Measurements from ENCODE around the gene DAB2. TPM values are rescaled to one million over a fixed set of nuclear protein-coding genes. Genes with fewer than 3 reads are reported as not detected.

The DAB2 gene
- total RNA-seq, 3 donors from 2014 or later, result 112 to 240 (median 119) TPM

DNA sequence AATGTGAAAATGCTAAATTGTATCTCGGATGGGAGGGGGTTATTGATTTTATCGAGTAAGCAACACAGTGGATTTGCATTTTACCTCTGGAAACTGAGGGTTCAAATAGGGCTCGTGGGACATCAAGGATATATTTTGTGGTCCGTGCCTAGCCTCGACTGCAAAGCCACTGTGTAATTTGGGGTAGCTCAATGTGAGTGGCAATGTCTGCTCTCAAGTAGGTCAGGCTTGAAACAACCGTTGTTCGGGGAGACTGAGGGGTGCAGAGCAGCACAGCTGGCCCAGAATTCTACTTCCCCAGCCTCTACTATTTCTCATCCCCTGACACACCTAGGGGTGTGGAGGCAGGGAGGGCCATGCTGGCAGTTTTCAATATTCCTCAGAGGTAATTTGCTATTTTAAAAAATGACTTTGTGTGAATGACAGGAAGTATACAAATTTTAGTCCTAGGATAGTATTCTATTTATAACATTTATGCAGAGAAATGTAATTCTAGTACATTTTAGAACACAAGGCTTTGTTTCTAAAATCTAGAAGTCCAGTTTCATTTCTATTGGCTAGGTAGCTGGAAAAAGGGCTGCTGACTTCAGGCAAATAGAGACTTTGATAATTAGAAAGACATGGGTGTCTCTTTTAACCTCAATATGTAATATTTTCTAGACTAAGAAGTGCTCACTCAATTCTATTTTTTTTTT, 1.4 kb upstream of the DAB2 start:
- Histone ChIP-seq H3K36me3 (no peaks in the 10 kb centered on the region), H3K9me3 (no peaks in the 10 kb centered on the region), H3K4me3 (peak overlapping the region in 2 of 3 donors; percentile 69 to 85), H3K4me1 (peaks cover 3 to 11% of the 10 kb centered on the region in 2 donors), H3K27me3 (no peaks in the 10 kb centered on the region), H3K27ac (peak overlapping the region; percentile 93 to 95)
- DNase-seq (ENCODE audit: low spot score in 2 of 2), result no peak
- intact Hi-C loops (cut with DNase I; ENCODE audit: low total_unique reads), result no loop called here
- TF ChIP-seq, protein P1, sequence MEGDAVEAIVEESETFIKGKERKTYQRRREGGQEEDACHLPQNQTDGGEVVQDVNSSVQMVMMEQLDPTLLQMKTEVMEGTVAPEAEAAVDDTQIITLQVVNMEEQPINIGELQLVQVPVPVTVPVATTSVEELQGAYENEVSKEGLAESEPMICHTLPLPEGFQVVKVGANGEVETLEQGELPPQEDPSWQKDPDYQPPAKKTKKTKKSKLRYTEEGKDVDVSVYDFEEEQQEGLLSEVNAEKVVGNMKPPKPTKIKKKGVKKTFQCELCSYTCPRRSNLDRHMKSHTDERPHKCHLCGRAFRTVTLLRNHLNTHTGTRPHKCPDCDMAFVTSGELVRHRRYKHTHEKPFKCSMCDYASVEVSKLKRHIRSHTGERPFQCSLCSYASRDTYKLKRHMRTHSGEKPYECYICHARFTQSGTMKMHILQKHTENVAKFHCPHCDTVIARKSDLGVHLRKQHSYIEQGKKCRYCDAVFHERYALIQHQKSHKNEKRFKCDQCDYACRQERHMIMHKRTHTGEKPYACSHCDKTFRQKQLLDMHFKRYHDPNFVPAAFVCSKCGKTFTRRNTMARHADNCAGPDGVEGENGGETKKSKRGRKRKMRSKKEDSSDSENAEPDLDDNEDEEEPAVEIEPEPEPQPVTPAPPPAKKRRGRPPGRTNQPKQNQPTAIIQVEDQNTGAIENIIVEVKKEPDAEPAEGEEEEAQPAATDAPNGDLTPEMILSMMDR (IDR thresholded peaks at IDR 0.05), result no peak
- TF ChIP-seq POLR2AphosphoS5 (IDR thresholded peaks at IDR 0.05), result no peak

DNA sequence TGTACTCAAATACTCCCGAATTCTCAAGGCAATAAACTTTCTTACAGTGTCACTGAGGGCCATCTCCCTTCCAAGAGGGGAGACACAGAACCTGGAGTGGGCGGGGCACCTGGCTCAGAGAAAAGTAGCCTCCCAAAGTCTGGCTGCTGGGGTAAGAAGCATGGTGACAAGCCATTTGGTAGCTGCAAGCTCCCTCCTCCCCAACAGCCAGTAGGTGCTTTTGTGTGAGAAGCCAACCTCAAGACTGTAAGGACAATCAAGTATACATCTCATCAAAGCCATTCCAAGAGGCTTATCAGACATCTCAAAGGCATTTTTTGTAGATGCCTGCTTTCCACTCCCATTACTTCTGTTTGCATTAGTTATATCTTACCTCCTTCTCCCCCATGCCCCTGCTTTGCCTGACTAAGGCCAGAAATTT, 1.4 kb downstream of the DAB2 start:
- no peak for DNase-seq (ENCODE audit: low spot score in 2 of 2)
- no peak for TF ChIP-seq POLR2AphosphoS5 (IDR thresholded peaks at IDR 0.05)
- no peak for TF ChIP-seq POLR2A (IDR thresholded peaks at IDR 0.05)
- TF ChIP-seq, protein P1 (IDR thresholded peaks at IDR 0.05), result no peak
- peak overlapping the region; percentile 69 to 85 (median 70) for H3K4me3 ChIP-seq
- H3K9me3 ChIP-seq, result no peaks in the 10 kb centered on the region
- H3K27ac ChIP-seq, result peak overlapping the region; percentile 93 to 95
- no peaks in the 10 kb centered on the region for H3K36me3 ChIP-seq
- intact Hi-C loops (cut with DNase I; ENCODE audit: low total_unique reads), result no loop called here
- peaks cover 3 to 31% of the 10 kb centered on the region in 2 donors for H3K4me1 ChIP-seq
- H3K27me3 ChIP-seq, result no peaks in the 10 kb centered on the region

DNA sequence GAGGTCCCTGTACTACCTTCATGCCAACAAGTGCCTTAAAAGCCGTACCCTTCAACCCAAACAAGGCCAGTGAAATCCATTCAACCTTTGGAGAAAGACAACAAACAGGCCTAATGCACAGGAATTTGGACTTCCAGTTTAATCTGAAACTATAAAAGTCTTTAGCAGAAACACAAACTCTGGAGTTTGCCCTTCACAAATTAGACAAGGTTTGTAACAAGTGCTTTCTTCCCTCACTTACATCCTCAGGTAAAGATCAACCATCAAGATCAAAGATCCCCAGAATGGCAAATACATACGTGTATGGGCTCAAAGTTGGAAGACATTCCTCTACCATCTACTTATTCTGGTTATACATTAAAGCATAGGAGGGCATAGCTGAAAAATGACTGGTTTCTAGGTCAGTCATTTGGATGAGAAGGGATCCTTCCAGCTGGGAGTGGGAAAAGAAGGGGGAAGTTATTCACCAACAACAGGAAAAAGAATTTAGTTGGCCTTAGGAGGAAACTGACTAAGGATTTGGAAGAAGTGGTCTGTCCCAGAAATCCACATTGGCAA, 2.0 kb downstream of the DAB2 start:
- peaks cover 3 to 36% of the 10 kb centered on the region in 2 donors for H3K4me1 ChIP-seq
- no peaks in the 10 kb centered on the region for H3K27me3 ChIP-seq
- no peak for TF ChIP-seq POLR2A (IDR thresholded peaks at IDR 0.05)
- TF ChIP-seq POLR2AphosphoS5 (IDR thresholded peaks at IDR 0.05), result no peak
- TF ChIP-seq, protein P1 (IDR thresholded peaks at IDR 0.05), result no peak
- no peaks in the 10 kb centered on the region for H3K9me3 ChIP-seq
- intact Hi-C loops (cut with DNase I; ENCODE audit: low total_unique reads), result no loop called here
- peak overlapping the region; percentile 93 to 95 for H3K27ac ChIP-seq
- H3K4me3 ChIP-seq, result peak overlapping the region; percentile 69 to 85 (median 70)
- no peaks in the 10 kb centered on the region for H3K36me3 ChIP-seq
- DNase-seq (ENCODE audit: low spot score in 2 of 2), result no peak

DNA sequence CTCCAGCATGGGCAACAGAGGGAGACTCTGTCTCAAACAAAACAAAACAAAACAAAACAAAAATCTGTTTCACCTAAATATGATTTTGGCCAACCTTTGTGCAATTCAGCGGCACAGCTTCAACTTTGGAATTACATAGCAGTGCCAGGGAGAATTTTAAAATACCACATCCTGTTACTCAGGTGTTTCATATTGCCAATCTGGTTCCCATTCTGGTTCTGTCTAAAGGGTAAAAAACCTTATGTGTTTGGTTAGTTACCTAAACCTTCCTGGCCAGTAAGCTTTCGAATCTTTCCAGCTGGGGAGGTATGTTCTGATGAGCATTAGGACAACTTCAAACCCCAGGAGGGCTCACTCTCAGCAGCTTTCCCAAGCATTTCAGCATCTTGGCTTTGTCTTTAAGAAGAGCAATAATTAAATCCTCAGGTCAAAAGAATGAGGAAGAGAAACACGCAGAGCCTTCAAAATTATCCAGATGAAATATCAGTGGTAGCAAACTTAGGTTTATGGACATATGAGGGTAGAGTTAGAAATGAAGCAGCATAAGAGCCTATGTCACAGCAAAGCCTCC, 2.7 kb downstream of the DAB2 start:
- Histone ChIP-seq H3K4me3 (peak overlapping the region; percentile 69 to 85 (median 70)), H3K4me1 (peaks cover 3 to 32% of the 10 kb centered on the region in 2 donors)
- intact Hi-C loops (cut with DNase I; ENCODE audit: low total_unique reads), result no loop called here

DNA sequence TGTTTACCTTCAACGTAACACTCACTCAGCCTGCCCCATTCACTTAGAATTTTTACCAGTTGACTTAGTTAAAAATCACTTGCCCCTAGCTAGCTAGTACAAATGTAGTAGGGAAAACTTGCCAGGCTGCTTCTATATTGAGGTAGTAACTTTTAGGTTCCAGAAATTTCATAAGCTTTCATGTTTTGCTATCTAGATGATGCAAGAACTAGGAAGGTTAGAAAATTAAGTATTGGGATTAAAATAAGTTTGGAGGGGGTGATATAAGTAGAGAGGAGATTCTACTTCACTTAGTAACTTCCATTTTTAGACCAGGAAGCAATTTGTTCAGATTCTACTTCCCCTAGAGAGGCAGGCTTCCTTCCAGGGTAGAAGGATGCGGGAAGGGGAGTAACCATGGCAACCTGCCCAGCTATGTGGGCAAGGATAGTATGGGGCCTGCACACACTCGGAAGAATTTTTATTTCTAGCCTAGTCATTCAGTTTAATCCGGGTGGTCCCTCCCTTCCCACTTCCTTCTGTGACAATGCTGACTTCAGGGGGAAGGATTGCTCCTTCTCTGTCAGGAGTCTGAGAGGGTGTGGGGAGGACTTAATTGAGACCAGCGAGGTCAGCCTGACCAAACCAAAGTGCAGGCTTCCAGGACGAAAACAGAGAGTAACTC, 4.2 kb downstream of the DAB2 start:
- peak in 1 of 2 donors; percentile 46 for DNase-seq (ENCODE audit: low spot score in 2 of 2)
- Histone ChIP-seq H3K36me3 (no peaks in the 10 kb centered on the region), H3K4me3 (peak overlapping the region in 1 of 3 donors; percentile 85), H3K27me3 (no peaks in the 10 kb centered on the region), H3K9me3 (no peaks in the 10 kb centered on the region), H3K4me1 (peaks cover 3 to 28% of the 10 kb centered on the region in 2 donors), H3K27ac (peak overlapping the region; percentile 93 to 95)
- intact Hi-C loops (cut with DNase I; ENCODE audit: low total_unique reads), result no loop called here
- TF ChIP-seq, protein P1 (IDR thresholded peaks at IDR 0.05), result no peak
- no peak for TF ChIP-seq POLR2A (IDR thresholded peaks at IDR 0.05)
- TF ChIP-seq POLR2AphosphoS5 (IDR thresholded peaks at IDR 0.05), result peak; percentile 28 to 64 (median 45)

More for the DNA sequence above, 2.7 kb downstream of the DAB2 start:
- peak overlapping the region; percentile 93 to 95 for H3K27ac ChIP-seq
- no peak for DNase-seq (ENCODE audit: low spot score in 2 of 2)
- no peaks in the 10 kb centered on the region for H3K27me3 ChIP-seq
- H3K9me3 ChIP-seq, result no peaks in the 10 kb centered on the region
- TF ChIP-seq POLR2A (IDR thresholded peaks at IDR 0.05) (no peak), POLR2AphosphoS5 (IDR thresholded peaks at IDR 0.05) (peak in 1 of 3 donors; percentile 25)
- H3K36me3 ChIP-seq, result no peaks in the 10 kb centered on the region

All from breast epithelium (tissue), 4 donors.